HEK293T (cell line): ENCODE measurements around the gene HIPK3.
"Not testable (repeated sequence)": the region's sequence is repeated elsewhere in the genome, so short reads cannot be mapped to it uniquely, and the experiment has no call there.

Source experiments
- CTCF ChIA-PET: fragments of 350-600 bp; formaldehyde crosslinking; extraction: SDS; loops from one replicate; lab custom pipeline; 2021; ENCODE audit warnings: antibody characterized with exemption, inconsistent platforms; lab: Yijun Ruan, JAX
- POLR2A ChIA-PET: fragments of 350-600 bp; formaldehyde crosslinking; extraction: SDS; loops from one replicate; lab custom pipeline; 2020; ENCODE audit warnings: antibody characterized with exemption, inconsistent platforms; lab: Yijun Ruan, JAX
- DNase-seq: peaks from one replicate; pipeline ENCODE4 v3.0.0; 2012; ENCODE audit warnings: mixed read lengths; ENCODE audit errors: extremely low spot score
- ARNT ChIP-seq: fragments of 450-650 bp; IDR thresholded peaks from 2 replicates; pipeline ENCODE4 v1.6.1; 2017; ENCODE audit warnings: mild to moderate bottlenecking
- CTBP1 ChIP-seq: fragments of 450-650 bp; IDR thresholded peaks from 2 replicates; pipeline ENCODE4 v1.6.1; 2016; ENCODE audit warnings: borderline replicate concordance
- ELF4 ChIP-seq: fragments of 450-650 bp; IDR thresholded peaks from 2 replicates; pipeline ENCODE4 v1.6.1; 2017; ENCODE audit warnings: antibody characterized with exemption
- FOXA1 ChIP-seq: fragments of 450-650 bp; IDR thresholded peaks from 2 replicates; pipeline ENCODE4 v1.6.1; 2016; ENCODE audit warnings: mild to moderate bottlenecking
- FOXK2 ChIP-seq: fragments of 450-650 bp; IDR thresholded peaks from 2 replicates; pipeline ENCODE4 v1.6.1; 2016; ENCODE audit warnings: mild to moderate bottlenecking
- FOXM1 ChIP-seq: fragments of 450-650 bp; IDR thresholded peaks from 2 replicates; pipeline ENCODE4 v1.6.1; 2017; ENCODE audit warnings: mild to moderate bottlenecking, borderline replicate concordance
- HDGF ChIP-seq: fragments of 450-650 bp; IDR thresholded peaks from 2 replicates; pipeline ENCODE4 v1.6.1; 2017; ENCODE audit warnings: antibody characterized with exemption, borderline replicate concordance
- L3MBTL2 ChIP-seq: fragments of 450-650 bp; conservative IDR thresholded peaks from 2 replicates; pipeline ENCODE4 v1.6.1; 2016; ENCODE audit warnings: mild to moderate bottlenecking
- LEF1 ChIP-seq: fragments of 450-650 bp; IDR thresholded peaks from 2 replicates; pipeline ENCODE4 v1.6.1; 2017; ENCODE audit warnings: mild to moderate bottlenecking, borderline replicate concordance
- NFRKB ChIP-seq: fragments of 450-650 bp; IDR thresholded peaks from 2 replicates; pipeline ENCODE4 v1.6.1; 2016; ENCODE audit warnings: mild to moderate bottlenecking, moderate library complexity
- SP1 ChIP-seq: fragments of 450-650 bp; IDR thresholded peaks from 2 replicates; pipeline ENCODE4 v1.6.1; 2017
- SUZ12 ChIP-seq: fragments of 450-650 bp; IDR thresholded peaks from 2 replicates; pipeline ENCODE4 v1.6.1; 2016; ENCODE audit warnings: mild to moderate bottlenecking
- TARDBP ChIP-seq: fragments of 450-650 bp; IDR thresholded peaks from 2 replicates; pipeline ENCODE4 v1.6.1; 2016
- ZNF384 ChIP-seq: fragments of 450-650 bp; IDR thresholded peaks from 2 replicates; pipeline ENCODE4 v1.6.1; 2016
- TF ChIP-seq, protein P1 (sequence below): fragments of 450-650 bp; IDR thresholded peaks from 2 replicates; pipeline ENCODE4 v1.6.1; 2016

Gene HIPK3

GRCh38 chr11:33248416-33248971, 8.7 kb upstream of the HIPK3 start:
- TF ChIP-seq SUZ12, result no peak
- no peak for DNase-seq
- ChIA-PET CTCF (no interaction called here), POLR2A (no interaction called here)

- ChIA-PET POLR2A (interaction anchor here (0.6 to 1.3 kb wide), 2 partner anchors 10 to 1171 kb away, joined by 3 read pairs; no protein-coding TSS in a partner anchor), CTCF (interaction anchor here (1.0 kb wide), 1 partner anchor 73 kb away, joined by 3 read pairs; no protein-coding TSS in a partner anchor)
- no peak for TF ChIP-seq ELF4
- DNase-seq, result no peak
Observed at GRCh38 chr11:33256031-33256812, 959 bp upstream of the HIPK3 start.

- TF ChIP-seq SP1 (no peak), L3MBTL2 (no peak), FOXA1 (no peak), ARNT (no peak), FOXM1 (no peak), ZNF384 (no peak), CTBP1 (no peak), FOXK2 (no peak), ELF4 (no peak), HDGF (no peak)
- TF ChIP-seq, protein P1, sequence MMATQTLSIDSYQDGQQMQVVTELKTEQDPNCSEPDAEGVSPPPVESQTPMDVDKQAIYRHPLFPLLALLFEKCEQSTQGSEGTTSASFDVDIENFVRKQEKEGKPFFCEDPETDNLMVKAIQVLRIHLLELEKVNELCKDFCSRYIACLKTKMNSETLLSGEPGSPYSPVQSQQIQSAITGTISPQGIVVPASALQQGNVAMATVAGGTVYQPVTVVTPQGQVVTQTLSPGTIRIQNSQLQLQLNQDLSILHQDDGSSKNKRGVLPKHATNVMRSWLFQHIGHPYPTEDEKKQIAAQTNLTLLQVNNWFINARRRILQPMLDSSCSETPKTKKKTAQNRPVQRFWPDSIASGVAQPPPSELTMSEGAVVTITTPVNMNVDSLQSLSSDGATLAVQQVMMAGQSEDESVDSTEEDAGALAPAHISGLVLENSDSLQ, result no peak
- ChIA-PET POLR2A (interaction anchor here (1.3 kb wide), 1 partner anchor 10 kb away, joined by 3 read pairs; no protein-coding TSS in a partner anchor), CTCF (no interaction called here)
Observed at GRCh38 chr11:33256813-33257159, 395 bp upstream of the HIPK3 start.

GRCh38 chr11:33257897-33258630, 883 bp downstream of the HIPK3 start:
- TF ChIP-seq ARNT (peak; percentile 89), FOXM1 (peak; percentile 73; the same call in 1 of the 2 replicates), L3MBTL2 (peak; percentile 73), LEF1 (0 out of 2 replicates have a peak, but pooled peaks have one; percentile 56)
- TF ChIP-seq, protein P1, result no peak
- CTCF ChIA-PET, result no interaction called here
- DNase-seq, result peak; percentile 61
- POLR2A ChIA-PET, result interaction anchor here (1.2 kb wide), 1 partner anchor 9 kb away, joined by 3 read pairs; no protein-coding TSS in a partner anchor

More at GRCh38 chr11:33256813-33257159, 395 bp upstream of the HIPK3 start:
- no peak for DNase-seq

GRCh38 chr11:33258631-33259205, 1.5 kb downstream of the HIPK3 start:
- no peak for DNase-seq
- TF ChIP-seq CTBP1 (peak; percentile 50), SP1 (no peak), TARDBP (no peak)
- TF ChIP-seq, protein P1, result peak; percentile 70
- POLR2A ChIA-PET, result interaction anchor here (1.2 kb wide), 1 partner anchor 9 kb away, joined by 3 read pairs; no protein-coding TSS in a partner anchor
- CTCF ChIA-PET, result no interaction called here

GRCh38 chr11:33259869-33260268, 2.7 kb downstream of the HIPK3 start:
- no peak for TF ChIP-seq NFRKB
- TF ChIP-seq CTBP1, result peak; percentile 82
- TF ChIP-seq ARNT, result peak; percentile 76
- TF ChIP-seq, protein P1, result peak; percentile 85
- DNase-seq, result no peak
- POLR2A ChIA-PET, result interaction anchor here (0.6 kb wide), 1 partner anchor 95 kb away, joined by 3 read pairs; no protein-coding TSS in a partner anchor
- CTCF ChIA-PET, result no interaction called here

- CTCF ChIA-PET, POLR2A ChIA-PET, DNase-seq: not testable (repeated sequence)
Observed at GRCh38 chr11:33261350-33261749, 4.2 kb downstream of the HIPK3 start.
